Panc1 (cell line): ENCODE data around the gene QRICH2.
"Not testable (repeated sequence)": the region's sequence is repeated elsewhere in the genome, so short reads cannot be mapped to it uniquely, and the experiment has no call there.

ENCODE experiments used
- TCF7L2 ChIP-seq: IDR thresholded peaks from 2 replicates; pipeline ENCODE4 v1.6.1; 2011; ENCODE audit warnings: mild to moderate bottlenecking, low read depth, low read length, inconsistent platforms
- TF ChIP-seq, protein P1 (sequence below): fragments of 450-650 bp; IDR thresholded peaks from 2 replicates; pipeline ENCODE4 v1.5.1; 2017; ENCODE audit warnings: mild to moderate bottlenecking

DNA sequence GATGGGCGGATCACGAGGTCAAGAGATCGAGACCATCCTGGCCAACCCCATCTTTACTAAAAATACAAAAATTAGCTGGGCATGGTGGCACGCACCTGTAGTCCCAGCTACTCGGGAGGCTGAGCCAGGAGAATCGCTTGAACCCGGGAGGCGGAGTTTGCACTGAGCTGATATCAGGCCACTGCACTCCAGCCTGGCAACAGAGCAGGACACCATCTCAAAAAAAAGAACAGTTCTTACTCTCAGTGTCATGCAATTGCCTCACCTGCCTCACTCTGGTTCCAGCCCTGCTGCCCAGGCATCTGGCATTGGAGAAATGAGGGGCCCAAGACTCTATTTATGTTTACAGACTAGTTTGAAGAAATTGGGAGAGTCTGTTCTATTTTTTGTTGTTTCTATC, 63.4 kb downstream of the QRICH2 start:
- TF ChIP-seq, protein P1, sequence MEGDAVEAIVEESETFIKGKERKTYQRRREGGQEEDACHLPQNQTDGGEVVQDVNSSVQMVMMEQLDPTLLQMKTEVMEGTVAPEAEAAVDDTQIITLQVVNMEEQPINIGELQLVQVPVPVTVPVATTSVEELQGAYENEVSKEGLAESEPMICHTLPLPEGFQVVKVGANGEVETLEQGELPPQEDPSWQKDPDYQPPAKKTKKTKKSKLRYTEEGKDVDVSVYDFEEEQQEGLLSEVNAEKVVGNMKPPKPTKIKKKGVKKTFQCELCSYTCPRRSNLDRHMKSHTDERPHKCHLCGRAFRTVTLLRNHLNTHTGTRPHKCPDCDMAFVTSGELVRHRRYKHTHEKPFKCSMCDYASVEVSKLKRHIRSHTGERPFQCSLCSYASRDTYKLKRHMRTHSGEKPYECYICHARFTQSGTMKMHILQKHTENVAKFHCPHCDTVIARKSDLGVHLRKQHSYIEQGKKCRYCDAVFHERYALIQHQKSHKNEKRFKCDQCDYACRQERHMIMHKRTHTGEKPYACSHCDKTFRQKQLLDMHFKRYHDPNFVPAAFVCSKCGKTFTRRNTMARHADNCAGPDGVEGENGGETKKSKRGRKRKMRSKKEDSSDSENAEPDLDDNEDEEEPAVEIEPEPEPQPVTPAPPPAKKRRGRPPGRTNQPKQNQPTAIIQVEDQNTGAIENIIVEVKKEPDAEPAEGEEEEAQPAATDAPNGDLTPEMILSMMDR: not testable (repeated sequence)
- not testable (repeated sequence) for TF ChIP-seq TCF7L2
